Epithelial cell of prostate (primary cell): ENCODE measurements around the gene SIAH2.

Experiments used
- DNase-seq: peaks from one replicate; pipeline ENCODE4 v3.0.0-alpha.2; 2011; ENCODE audit warnings: low read depth, low spot score
- H3K27ac ChIP-seq: fragments of 450-650 bp; 2 replicates; pipeline ENCODE4 v1.5.1; 2017; ENCODE audit warnings: mild to moderate bottlenecking

SIAH2 gene

DNA sequence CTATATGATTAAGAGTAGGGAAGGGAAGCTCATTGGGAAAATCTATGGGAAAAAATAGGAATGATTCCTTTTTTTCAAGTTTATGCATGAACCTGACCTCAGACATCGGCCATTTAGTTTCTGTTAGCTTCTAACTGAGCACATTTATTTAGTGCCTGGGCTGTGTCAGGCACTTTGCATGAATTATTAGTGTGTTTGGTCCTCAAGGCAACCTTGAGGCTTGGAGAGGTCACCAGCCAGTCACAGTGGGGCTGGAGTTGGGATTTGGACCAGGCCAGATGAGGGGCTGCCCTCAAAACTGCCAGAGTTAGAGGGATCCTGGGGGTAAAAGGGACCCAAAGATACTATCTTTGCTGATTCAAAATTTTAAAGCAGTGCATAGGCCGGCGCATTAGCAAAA is 8.1 kb downstream of the SIAH2 start:
- H3K27ac ChIP-seq = peak overlapping the region; percentile 48
- DNase-seq = no peak

DNA sequence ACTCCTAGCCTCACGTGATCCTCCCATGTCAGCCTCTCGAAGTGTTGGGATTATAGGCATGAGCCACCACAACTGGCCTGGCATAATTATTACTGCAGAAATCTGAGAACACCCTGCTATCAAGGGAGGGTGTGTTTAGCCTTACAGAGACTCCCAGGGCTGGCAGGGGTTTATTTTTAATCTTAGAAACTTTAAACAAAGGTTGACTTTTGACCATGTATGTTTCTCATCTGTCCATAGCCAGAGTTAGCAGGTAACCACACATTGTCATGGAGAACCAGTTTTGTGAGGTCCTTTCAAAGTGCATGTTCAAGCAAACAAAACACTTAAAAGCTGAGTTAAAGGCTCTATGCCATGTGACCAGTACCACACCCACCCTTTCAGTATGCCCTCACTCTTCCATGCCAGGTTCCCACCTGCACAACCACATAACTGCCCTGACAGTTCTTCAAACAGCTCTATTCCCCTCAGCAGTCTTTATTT is 11.1 kb downstream of the SIAH2 start:
- H3K27ac ChIP-seq = peak overlapping the region; percentile 43

DNA sequence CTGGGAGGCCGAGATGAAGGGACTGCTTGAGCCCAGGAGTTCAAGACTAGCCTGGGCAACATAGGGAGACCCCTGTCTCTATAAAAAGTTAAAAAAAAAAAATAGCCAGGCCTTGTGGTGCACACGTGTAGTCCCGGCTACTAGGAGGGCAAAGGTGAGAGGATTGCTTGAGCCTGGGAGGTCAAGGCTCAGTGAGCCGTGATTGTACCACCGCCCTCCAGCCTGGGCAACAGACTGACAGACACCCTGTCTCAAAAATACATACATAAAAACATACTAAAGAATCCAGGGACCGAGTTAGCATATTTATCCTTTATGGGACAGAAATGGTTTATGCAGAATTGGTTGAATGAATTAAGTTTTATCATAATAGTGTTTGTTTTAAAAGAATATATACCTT is 13.7 kb downstream of the SIAH2 start:
- peak overlapping the region; percentile 94 for H3K27ac ChIP-seq
- no peak for DNase-seq

More for the DNA sequence above, 11.1 kb downstream of the SIAH2 start:
- DNase-seq = no peak

GRCh38 chr3:150748684-150749047 is 14.3 kb downstream of the SIAH2 start:
- DNase-seq = no peak
- H3K27ac ChIP-seq = peak overlapping the region; percentile 94

GRCh38 chr3:150747886-150748683 is 14.9 kb downstream of the SIAH2 start:
- H3K27ac ChIP-seq = peak overlapping the region; percentile 94
- no peak for DNase-seq

DNA sequence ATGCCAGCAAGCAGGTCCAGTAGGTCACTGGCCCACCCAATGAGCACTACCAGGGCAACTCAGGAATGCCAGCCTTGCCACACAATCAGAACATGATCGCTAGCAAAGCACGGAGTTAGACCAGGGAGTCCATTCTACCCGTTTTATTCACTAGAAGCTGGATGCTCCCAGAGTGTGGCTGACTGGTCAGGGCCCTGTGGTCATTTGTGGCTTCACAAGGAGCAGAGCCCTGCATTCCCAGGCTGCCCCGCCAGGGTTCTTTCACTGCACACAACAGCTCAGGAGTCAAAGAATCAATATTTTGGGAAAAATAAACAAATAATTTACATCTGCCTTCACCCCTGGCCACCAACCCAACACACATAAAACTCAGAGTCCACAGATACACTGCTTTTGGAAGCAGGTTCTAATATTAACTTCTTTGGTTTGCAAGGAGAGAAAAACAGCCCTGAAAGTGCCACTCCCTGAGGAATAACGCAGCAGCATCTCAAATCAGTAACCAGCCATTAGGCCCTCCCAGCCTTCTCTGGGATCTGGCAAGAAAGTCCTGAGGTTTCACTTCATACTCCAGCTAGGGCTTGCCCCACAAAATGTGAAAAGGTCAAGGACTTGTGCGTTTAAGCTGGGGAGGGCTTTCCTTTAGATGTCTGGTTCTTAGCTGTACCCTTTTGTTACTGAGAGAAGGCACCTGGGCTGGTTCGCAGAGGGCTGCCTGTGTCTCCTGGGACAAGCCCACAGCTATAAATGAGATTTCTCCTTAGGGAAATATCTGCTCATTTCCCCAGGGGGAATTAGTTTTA is 16.0 kb downstream of the SIAH2 start:
- DNase-seq = no peak
- peak overlapping the region; percentile 94 for H3K27ac ChIP-seq

DNA sequence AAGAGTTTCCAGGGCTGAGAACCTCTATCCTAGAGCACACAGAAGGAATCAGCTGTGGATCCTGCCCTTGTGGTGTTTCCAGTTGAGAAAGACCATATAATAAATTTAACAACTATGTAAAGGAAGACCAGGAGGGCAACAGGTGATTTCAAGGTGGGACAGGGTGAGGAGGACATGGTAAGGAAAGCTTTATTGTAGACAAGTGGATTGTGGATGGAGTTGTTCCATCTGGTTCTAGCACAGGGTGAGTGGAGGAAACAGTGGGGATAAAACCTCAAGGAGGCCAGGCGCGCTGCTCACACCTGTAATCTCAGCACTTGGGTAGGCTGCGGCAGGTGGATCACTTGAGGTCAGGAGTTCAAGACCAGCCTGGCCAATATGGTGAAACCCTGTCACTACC is 17.1 kb downstream of the SIAH2 start:
- H3K27ac ChIP-seq = peak overlapping the region; percentile 94
- DNase-seq = no peak

DNA sequence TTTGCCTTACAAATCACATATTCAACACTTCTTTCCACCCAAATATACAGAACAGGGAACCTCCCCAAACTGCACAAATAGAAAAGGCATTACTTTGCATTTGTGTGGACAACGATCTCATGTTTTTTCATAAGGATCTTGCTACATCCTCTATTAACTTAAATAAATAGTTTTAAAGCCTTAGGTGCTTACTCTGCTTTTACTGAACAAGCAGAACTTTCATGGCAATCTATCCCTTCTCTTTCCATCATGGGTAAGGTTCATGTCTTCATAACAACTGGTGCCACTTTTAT is 18.1 kb downstream of the SIAH2 start:
- no peak for DNase-seq
- H3K27ac ChIP-seq = peak overlapping the region; percentile 94

DNA sequence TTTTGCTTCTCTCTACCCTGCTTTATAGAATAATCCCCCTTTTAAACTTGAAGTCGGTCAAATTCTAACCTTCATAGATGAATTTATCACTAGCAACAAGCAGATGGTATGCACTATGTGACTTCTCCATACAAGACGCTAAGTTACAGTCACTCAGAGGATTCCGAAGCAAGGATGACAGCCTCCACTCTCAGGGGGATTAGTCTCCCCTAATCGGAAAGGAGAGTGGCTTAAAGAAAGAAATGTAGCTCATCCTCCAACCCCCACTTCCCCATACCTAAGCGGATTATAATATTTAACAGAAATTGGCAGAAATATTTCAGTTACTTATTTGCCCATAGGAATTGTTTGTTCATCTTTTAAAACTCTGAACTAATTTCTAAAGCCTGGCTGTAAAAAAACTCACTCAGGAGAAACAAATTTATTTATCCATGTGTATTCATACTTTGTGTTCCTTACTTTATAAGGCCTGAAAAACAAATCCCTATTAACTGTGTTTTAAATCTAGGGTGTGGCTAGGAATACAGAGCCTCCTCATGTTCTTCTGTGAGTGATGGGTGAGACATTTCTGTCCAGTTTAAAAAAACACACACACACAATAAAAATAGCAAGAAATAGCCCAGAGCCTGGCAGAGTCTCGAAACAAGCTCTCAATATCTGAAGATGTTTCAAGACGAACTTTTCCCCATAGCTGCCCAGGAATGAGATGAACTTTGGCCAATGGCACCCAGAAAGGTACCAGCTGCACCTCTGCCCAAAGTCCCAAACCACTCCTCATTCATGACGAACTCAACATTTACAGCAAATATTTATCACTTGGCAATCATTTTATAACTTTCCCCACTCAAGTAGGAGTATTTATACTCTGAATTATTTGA is 18.7 kb downstream of the SIAH2 start:
- H3K27ac ChIP-seq = peak overlapping the region; percentile 94
- no peak for DNase-seq

GRCh38 chr3:150743508-150743907 is 19.5 kb downstream of the SIAH2 start:
- H3K27ac ChIP-seq = peak overlapping the region; percentile 94
- peak; percentile 91 for DNase-seq

- H3K27ac ChIP-seq = peak overlapping the region; percentile 94
- no peak for DNase-seq
Measured at GRCh38 chr3:150742679-150743078, 20.3 kb downstream of the SIAH2 start.

GRCh38 chr3:150742141-150742523 is 20.8 kb downstream of the SIAH2 start:
- no peak for DNase-seq
- peak overlapping the region; percentile 94 for H3K27ac ChIP-seq

DNA sequence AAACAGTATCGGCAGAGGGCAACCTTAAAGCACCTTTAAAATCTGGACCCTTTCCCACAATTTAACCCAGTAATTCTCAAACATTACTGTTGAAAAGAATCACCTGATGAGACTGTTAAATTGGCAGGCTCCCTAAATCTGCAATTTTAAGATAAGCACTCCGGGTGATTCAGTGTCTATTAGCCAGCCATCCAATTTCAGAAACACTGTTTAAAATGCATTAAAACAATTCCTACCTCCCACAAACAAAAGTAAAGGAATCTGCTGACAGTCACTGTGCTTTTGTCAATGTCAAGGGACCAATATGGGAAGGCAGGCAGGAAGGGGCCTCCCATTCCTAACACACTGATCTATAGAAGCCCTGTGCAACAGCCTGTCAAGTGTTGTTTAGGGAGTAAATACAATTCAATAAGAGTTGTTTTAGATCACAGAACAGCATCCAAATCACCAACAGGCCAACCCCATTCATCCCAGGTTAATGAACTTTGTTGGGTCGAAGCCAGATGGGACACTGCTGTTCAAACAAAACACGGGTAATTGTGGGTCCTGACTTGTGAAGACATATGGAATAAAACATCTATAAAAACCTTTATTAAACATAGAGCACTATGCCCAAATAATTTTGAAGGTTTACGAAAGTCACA is 21.4 kb downstream of the SIAH2 start:
- no peak for DNase-seq
- peak overlapping the region; percentile 94 for H3K27ac ChIP-seq

DNA sequence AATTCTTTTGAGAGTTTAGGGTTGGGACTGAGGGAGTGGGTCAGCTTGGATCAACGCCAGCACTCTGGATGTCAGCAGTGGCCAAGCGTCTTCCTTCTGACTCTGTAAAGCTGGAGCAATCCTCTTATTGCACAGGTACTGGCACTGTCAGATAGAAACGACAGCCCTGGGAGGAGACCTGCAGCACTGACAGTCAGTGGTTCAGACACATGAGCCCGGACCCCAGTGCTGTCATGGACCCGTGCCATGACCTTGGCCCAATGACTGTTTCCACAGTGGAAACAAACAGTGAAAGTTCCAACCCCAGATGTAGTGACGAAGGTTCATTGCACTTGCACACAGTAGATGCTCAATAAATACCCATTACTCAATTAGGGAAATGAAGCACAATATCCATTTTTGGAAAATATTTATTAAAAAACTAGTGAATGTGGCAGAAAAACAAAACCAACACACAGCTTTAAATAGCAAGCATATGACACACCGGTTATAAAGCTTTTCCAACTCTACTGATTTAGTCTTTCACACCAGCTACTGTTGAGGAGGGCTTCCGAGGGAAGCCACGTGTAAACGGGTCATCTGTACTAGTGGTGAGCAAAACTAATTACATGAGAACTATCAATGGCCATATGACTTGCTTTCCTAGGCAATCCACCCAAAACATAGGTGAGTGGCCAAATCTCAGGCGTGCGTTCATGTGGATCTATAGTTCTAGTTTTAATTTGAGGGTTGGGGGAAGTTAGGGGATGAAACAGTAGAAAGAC is 22.1 kb downstream of the SIAH2 start:
- no peak for DNase-seq
- peak overlapping the region; percentile 94 for H3K27ac ChIP-seq

DNA sequence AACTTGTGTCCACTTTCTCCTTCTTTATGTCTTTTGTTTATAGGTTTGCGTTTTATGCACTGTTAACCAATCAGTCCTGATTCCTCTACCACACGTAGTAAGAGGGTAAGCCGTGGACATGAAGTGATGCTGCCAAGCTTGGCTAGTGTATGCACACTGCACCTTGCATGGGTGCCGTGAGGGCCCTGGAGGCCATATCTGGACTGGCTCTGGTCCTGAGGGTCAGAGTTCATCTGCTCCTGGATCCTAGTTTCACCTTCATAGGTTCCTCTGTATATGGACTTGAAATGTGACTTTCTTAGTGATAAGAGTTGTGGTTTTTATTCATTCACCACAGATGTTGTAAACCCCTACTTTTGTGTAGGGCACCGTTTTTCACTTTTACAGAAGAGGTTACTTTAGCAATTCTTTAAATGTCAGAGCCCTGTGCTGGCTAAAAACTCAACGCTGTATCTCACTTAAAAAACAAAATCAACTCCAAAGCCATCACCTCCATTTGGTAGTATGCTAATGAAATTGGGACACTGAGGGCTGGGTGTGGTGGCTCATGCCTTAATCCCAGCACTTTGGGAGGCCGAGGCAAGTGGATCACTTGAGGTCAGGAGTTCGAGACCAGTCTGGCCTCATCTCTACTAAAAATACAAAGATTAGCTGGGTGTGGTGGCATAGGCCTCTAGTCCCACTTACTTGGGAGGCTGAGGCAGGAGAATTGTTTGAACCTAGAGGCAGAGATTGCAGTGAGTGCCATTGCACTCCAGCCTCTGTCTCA is 22.9 kb downstream of the SIAH2 start:
- no peak for DNase-seq
- peak overlapping the region; percentile 70 for H3K27ac ChIP-seq

DNA sequence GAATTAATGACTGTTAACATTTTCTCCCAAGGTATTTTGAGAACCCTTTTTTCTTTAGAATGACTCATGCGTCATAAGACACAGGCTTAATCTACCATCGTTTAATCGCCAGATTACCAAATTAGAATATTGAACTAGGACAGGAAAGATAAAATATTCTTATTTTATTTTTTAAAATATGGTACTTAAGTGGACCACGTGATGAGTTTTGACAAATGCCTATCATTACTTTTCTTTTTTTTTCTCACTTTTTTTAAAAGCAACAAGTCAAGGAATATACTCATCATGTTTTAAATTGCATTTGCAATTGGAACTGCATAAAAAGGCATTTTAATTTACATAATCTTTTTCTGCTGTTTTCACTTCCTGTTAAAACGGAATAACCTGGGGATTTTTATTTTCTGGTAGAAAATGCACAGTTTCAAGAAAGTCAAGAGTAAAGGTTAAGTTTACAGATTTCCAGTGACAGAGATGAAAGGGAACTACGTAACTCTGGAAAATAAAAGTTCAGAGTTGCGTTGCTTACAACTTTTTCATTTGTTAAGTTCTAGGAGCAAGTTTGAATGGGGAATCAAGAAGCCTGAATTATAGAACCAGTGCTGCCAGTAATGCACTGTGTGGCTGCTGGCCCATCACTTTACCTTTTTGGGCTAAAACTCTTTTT is 23.6 kb downstream of the SIAH2 start:
- DNase-seq = no peak
- H3K27ac ChIP-seq = peak overlapping the region; percentile 70

DNA sequence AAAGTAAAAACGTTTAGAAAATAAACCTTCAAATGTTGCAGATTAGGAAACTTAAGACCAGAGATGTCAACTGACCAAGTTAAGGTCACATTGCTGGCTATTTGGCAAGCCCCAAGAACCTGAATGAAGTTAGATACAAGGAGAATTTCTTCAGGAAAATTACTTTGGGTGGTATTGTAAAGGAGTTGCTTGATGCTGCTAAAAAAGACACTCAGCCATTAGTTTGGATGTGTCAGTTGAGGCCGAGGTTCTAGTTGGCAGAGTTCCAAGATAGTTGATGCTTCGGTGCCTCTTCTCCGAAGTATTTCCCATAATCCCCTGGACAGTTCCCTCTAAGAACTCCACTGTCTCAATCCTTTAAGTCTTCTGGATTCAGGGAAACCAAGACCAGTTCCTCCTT is 24.3 kb downstream of the SIAH2 start:
- no peak for DNase-seq
- peak overlapping the region; percentile 70 for H3K27ac ChIP-seq
